ENCODE results near the gene FAM111B.

DNA sequence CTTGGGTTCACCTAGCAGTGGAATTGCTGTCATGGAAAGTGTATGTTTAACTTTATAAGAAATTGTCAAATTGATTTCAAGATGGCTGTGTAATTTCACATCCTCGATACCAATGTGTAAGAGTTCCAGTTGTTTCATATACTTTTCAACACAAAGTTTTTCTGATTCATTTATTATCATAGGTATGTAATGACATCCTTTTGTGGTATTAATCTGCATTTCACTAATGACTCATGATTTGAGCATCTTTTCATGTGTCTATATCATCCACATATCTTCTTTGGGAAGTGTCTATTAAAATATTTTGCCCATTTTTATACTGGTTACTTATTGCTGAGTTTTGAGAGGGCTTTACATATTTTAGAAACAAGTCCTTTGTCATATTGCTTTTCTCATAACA, 38.0 kb upstream of the FAM111B start:
- TF ChIP-seq, protein P1, sequence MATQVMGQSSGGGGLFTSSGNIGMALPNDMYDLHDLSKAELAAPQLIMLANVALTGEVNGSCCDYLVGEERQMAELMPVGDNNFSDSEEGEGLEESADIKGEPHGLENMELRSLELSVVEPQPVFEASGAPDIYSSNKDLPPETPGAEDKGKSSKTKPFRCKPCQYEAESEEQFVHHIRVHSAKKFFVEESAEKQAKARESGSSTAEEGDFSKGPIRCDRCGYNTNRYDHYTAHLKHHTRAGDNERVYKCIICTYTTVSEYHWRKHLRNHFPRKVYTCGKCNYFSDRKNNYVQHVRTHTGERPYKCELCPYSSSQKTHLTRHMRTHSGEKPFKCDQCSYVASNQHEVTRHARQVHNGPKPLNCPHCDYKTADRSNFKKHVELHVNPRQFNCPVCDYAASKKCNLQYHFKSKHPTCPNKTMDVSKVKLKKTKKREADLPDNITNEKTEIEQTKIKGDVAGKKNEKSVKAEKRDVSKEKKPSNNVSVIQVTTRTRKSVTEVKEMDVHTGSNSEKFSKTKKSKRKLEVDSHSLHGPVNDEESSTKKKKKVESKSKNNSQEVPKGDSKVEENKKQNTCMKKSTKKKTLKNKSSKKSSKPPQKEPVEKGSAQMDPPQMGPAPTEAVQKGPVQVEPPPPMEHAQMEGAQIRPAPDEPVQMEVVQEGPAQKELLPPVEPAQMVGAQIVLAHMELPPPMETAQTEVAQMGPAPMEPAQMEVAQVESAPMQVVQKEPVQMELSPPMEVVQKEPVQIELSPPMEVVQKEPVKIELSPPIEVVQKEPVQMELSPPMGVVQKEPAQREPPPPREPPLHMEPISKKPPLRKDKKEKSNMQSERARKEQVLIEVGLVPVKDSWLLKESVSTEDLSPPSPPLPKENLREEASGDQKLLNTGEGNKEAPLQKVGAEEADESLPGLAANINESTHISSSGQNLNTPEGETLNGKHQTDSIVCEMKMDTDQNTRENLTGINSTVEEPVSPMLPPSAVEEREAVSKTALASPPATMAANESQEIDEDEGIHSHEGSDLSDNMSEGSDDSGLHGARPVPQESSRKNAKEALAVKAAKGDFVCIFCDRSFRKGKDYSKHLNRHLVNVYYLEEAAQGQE (tag by site-specific recombination; IDR thresholded peaks at IDR 0.05) = no peak
- TF ChIP-seq, protein P2, sequence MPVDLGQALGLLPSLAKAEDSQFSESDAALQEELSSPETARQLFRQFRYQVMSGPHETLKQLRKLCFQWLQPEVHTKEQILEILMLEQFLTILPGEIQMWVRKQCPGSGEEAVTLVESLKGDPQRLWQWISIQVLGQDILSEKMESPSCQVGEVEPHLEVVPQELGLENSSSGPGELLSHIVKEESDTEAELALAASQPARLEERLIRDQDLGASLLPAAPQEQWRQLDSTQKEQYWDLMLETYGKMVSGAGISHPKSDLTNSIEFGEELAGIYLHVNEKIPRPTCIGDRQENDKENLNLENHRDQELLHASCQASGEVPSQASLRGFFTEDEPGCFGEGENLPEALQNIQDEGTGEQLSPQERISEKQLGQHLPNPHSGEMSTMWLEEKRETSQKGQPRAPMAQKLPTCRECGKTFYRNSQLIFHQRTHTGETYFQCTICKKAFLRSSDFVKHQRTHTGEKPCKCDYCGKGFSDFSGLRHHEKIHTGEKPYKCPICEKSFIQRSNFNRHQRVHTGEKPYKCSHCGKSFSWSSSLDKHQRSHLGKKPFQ (tag by site-specific recombination; IDR thresholded peaks at IDR 0.05) = no peak
- TF ChIP-seq, protein P3, sequence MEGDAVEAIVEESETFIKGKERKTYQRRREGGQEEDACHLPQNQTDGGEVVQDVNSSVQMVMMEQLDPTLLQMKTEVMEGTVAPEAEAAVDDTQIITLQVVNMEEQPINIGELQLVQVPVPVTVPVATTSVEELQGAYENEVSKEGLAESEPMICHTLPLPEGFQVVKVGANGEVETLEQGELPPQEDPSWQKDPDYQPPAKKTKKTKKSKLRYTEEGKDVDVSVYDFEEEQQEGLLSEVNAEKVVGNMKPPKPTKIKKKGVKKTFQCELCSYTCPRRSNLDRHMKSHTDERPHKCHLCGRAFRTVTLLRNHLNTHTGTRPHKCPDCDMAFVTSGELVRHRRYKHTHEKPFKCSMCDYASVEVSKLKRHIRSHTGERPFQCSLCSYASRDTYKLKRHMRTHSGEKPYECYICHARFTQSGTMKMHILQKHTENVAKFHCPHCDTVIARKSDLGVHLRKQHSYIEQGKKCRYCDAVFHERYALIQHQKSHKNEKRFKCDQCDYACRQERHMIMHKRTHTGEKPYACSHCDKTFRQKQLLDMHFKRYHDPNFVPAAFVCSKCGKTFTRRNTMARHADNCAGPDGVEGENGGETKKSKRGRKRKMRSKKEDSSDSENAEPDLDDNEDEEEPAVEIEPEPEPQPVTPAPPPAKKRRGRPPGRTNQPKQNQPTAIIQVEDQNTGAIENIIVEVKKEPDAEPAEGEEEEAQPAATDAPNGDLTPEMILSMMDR (tag by site-specific recombination; IDR thresholded peaks at IDR 0.05) = no peak
- TF ChIP-seq ZNF324 (tag by site-specific recombination; IDR thresholded peaks at IDR 0.05) (no peak), ZNF629 (tag by site-specific recombination; IDR thresholded peaks at IDR 0.05) (no peak), ZNF302 (tag by site-specific recombination; IDR thresholded peaks at IDR 0.05; ENCODE audit: low read depth) (no peak), ZNF341 (tag by site-specific recombination; IDR thresholded peaks at IDR 0.05; ENCODE audit: low read depth) (no peak)

All from HEK293 (cell line).